GM12878 (cell line): ENCODE measurements around the gene DDX5.

Experiments used
- CREB1 ChIP-seq: IDR thresholded peaks from 2 replicates; pipeline ENCODE4 v1.6.1; 2012; ENCODE audit warnings: low read depth, mild to moderate bottlenecking, inconsistent platforms
- EED ChIP-seq: sonication (generic); IDR thresholded peaks from 2 replicates; pipeline ENCODE4 v1.6.1; 2016; ENCODE audit warnings: antibody characterized with exemption, low read depth
- EGR1 ChIP-seq, 2 experiments: IDR thresholded peaks; 1 replicate in 1 of 2; 2 replicates in 1 of 2; pipeline ENCODE4 v1.6.1; 2011 to 2012; ENCODE audit warnings: low read depth in 2 of 2, low read length in 2 of 2, borderline replicate concordance in 1 of 2, mild to moderate bottlenecking in 1 of 2, moderate library complexity in 1 of 2
- EP300 ChIP-seq, 2 experiments: fragments of 150-350 bp in 1 of 2; IDR thresholded peaks; 2 replicates each; pipeline ENCODE4 v1.6.1; 2011 to 2012; ENCODE audit warnings: low read depth in 2 of 2, low read length in 2 of 2, borderline replicate concordance in 1 of 2, improper control_type of control experiment in 1 of 2, inconsistent platforms in 1 of 2; ENCODE audit not compliant: control insufficient read depth in 1 of 2
- FOS ChIP-seq: IDR thresholded peaks from 3 replicates; pipeline ENCODE4 v1.6.1; 2011; ENCODE audit warnings: borderline replicate concordance; ENCODE audit not compliant: insufficient read length; ENCODE audit errors: extremely low read depth
- HDAC6 ChIP-seq: fragments of 200-600 bp; sonication (generic); IDR thresholded peaks from one replicate; pipeline ENCODE4 v1.8.0; 2017; ENCODE audit warnings: antibody characterized with exemption; ENCODE audit not compliant: unreplicated experiment
- KLF5 ChIP-seq: fragments of 450-650 bp; IDR thresholded peaks from 2 replicates; pipeline ENCODE4 v1.6.1; 2014; ENCODE audit warnings: mild to moderate bottlenecking; ENCODE audit not compliant: partially characterized antibody
- MAX ChIP-seq: IDR thresholded peaks from 2 replicates; pipeline ENCODE4 v1.6.1; 2012; ENCODE audit warnings: low read depth, low read length, improper control_type of control experiment
- MYC ChIP-seq: IDR thresholded peaks from 2 replicates; pipeline ENCODE4 v1.6.1; 2011; ENCODE audit warnings: mild to moderate bottlenecking, low read length, moderate library complexity, inconsistent platforms; ENCODE audit not compliant: insufficient read depth, insufficient replicate concordance, insufficient read length, severe bottlenecking
- NFYB ChIP-seq: IDR thresholded peaks from 2 replicates; pipeline ENCODE4 v1.6.1; 2011; ENCODE audit warnings: low read depth, mild to moderate bottlenecking, low read length, improper control_type of control experiment, moderate library complexity; ENCODE audit not compliant: insufficient read depth
- POLR2A ChIP-seq: IDR thresholded peaks from 2 replicates; pipeline ENCODE4 v1.6.1; 2011; ENCODE audit warnings: low read depth, mild to moderate bottlenecking, low read length
- TARDBP ChIP-seq: IDR thresholded peaks from 2 replicates; pipeline ENCODE4 v1.6.1; 2016; ENCODE audit warnings: borderline replicate concordance
- TF ChIP-seq, protein P1 (sequence below), 3 experiments: IDR thresholded peaks in 2 of 3; conservative IDR thresholded peaks in 1 of 3; 2 replicates each; pipeline ENCODE4 v1.5.1; 2011; ENCODE audit warnings: low read depth in 3 of 3, low read length in 3 of 3, mild to moderate bottlenecking in 3 of 3, control low read depth in 2 of 3, moderate library complexity in 2 of 3, inconsistent platforms in 1 of 3, mixed read lengths in 1 of 3; ENCODE audit not compliant: control insufficient read depth in 2 of 3, insufficient read depth in 1 of 3; ENCODE audit errors: extremely low read depth in 1 of 3

GRCh38 chr17:64503821-64504768, 2.0 kb downstream of the DDX5 start:
- TF ChIP-seq POLR2A (0 out of 2 replicates have a peak, but pooled peaks have one; percentile 12), HDAC6 (no peak), EED (no peak), FOS (no peak), MAX (no peak), EP300 (IDR thresholded peaks at IDR 0.05; ENCODE audit: borderline replicate concordance in 1 of 2, control insufficient read depth in 1 of 2, low read depth in 2 of 2, low read length in 2 of 2) (no peak), EGR1 (IDR thresholded peaks at IDR 0.05; ENCODE audit: borderline replicate concordance in 1 of 2, low read depth in 2 of 2, low read length in 2 of 2) (no peak), KLF5 (no peak), NFYB (no peak), MYC (no peak), CREB1 (no peak), TARDBP (no peak)
- TF ChIP-seq, protein P1, sequence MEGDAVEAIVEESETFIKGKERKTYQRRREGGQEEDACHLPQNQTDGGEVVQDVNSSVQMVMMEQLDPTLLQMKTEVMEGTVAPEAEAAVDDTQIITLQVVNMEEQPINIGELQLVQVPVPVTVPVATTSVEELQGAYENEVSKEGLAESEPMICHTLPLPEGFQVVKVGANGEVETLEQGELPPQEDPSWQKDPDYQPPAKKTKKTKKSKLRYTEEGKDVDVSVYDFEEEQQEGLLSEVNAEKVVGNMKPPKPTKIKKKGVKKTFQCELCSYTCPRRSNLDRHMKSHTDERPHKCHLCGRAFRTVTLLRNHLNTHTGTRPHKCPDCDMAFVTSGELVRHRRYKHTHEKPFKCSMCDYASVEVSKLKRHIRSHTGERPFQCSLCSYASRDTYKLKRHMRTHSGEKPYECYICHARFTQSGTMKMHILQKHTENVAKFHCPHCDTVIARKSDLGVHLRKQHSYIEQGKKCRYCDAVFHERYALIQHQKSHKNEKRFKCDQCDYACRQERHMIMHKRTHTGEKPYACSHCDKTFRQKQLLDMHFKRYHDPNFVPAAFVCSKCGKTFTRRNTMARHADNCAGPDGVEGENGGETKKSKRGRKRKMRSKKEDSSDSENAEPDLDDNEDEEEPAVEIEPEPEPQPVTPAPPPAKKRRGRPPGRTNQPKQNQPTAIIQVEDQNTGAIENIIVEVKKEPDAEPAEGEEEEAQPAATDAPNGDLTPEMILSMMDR (IDR thresholded peaks at IDR 0.05 in 2 of 3, conservative IDR thresholded peaks at IDR 0.05 in 1 of 3; ENCODE audit: control insufficient read depth in 2 of 3, extremely low read depth in 1 of 3, insufficient read depth in 1 of 3, low read depth in 3 of 3, low read length in 3 of 3), result no peak
